HG02678 (cell line): ENCODE results near the gene RALY.
"Not testable (repeated sequence)": the region's sequence is repeated elsewhere in the genome, so short reads cannot be mapped to it uniquely, and the experiment has no call there.

ENCODE experiments used
- ATAC-seq: cut with Tn5 transposase; IDR thresholded peaks from one replicate; pipeline ENCODE4 v1.9.1; 2021; ENCODE audit warnings: mild to moderate bottlenecking, moderate library complexity; ENCODE audit not compliant: unreplicated experiment

The RALY gene

DNA sequence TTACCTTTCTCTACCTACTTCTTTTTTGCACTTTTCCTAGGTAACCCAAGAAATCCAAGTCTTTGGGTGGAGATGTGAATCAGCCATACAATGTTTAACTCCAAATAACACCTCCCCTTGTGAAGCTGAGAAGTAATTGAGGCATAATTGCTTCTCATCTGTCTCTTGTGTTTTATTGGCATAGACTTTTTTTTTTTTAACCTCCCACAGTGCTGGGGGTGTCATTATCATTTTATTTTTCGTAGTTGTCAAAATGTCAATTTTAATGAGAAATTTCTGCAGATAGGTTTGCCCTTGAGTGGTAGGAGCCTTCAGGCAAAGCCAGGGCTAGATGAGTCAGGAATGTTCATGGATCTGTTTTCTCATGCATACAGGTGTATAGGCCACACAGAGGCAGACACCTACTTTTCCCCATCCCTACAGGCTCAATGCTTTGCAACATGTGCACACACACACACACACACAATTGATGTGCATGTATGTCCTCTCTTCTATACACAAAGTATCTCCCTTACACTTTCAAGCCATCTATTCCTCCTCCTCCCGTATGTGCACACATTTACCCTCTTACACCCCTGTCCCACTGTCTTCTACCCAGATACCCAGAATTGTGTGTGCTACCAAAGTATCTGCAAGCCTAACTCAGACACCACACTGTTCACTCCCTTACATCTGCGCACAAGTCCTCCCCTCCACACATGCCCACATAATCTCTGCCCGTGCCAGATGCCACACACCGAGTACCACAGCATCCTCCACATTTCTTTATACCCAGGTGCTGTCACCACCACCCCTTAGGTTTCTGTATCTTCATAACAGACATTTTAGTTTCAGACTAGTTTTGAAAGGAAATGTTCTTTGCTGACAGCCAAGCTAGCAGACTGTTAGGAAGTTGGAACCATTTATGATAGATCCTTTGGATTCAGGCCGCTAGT lies 22.0 kb downstream of the RALY start:
- no peak for ATAC-seq

DNA sequence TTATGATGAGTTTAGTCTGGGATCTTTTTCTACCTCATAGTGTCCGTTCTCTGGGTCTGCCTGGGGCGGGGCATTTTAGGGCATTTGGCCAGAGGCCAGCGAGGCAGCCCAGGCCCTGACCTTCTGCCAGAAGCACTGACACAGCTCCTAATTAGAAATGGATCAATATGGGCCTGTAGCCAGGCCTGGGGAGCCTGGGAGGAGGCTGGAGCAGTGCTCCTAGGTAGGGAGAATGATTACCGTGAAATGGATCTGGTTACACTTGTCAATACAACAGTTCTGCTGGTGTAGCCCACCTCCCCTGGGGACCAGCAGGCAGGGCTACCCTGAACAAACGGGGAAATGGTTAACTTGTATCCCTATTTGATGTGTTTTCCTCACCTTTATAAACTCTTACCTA lies 23.0 kb downstream of the RALY start:
- no peak for ATAC-seq

GRCh38 chr20:34017610-34018009 lies 23.9 kb downstream of the RALY start:
- ATAC-seq = no peak

- no peak for ATAC-seq
These were observed 24.5 kb downstream of the RALY start for GRCh38 chr20:34018166-34018565.

DNA sequence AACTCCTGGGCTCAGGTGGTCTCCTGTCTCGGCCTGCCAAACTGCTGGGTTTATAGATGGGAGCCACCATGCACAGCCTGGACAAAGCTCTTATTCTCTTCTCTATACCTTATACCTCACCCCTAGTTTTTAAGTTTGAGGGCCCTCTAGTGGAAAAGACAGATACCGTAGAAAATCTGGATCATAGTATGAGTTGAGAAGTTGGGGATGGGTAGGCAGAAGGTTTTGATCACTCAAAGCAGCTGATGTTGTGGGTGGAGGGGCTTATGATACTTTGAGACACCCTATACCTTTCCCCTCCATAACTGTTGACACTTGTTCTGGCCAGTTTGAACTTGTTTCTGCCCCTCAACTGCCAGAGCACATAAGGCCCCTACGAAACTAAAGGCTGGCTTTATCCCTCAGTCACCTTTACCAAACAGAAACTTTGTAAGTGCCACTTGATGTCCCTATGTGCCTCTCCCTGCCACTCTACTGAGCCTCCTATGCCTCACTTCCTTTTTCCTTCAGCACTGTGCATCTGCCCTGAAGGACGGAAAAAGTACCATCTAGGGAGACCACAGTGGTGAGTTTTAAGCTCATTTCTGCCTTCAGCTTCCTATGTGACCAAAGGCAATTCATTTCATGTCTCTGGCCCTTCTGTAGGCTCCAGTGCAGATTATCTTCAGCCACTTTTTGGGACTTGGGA lies 28.6 kb downstream of the RALY start:
- peak; percentile 66 for ATAC-seq

DNA sequence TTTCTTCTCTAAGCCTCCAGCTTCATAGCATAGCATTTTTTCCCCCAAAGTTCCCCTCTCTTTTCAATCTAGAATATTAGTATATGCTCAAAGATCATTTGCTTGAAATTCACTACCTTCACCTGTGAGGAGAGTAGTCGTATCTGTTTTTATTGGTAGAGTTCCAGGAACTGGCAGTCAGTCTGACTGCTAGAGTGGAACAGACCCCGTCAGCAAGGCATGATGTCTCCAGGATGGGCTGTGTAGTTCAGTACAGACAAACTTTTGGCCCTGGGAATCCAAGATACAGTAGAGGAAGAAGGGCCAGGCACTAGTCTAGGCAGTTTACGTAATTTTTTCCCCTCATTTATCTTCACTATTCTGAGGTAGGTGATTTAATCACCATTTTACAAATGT lies 29.1 kb downstream of the RALY start:
- ATAC-seq = no peak

DNA sequence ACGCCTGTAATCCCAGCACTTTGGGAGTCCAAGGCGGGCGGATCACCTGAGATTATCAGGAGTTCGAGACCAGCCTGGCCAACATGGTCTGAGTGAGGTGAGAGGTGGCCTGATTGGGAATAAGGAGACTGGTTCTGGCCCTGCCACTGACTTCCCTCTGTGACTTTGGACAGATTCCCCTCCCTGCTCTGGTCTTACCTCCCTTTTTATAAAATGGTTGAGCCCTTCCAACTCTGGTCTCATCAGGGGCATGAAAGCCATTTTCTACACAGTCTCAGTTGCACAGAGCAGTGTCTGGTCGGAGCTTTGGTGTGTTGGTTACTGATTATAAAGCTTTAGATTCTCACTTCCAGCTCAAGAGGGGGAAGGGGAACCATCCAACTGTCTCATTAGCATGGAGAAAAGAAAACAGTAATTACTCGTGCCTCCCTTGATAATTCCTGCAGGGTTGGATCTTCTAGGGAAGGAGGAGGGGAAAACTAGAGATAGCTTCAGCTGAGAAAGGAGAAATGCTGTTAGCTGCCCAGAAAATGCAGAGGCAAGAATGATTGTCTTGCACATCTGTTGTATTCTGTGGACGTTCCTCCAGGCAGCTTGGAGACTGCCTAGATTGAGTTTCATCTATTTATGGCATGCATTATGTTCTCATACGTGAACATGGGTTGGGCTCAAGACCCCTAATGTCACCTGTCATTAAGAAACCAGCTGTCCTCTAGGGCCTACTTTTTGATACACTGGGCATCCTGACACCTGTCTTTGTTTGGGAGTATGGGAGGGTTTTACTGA lies 30.4 kb downstream of the RALY start:
- ATAC-seq = no peak

DNA sequence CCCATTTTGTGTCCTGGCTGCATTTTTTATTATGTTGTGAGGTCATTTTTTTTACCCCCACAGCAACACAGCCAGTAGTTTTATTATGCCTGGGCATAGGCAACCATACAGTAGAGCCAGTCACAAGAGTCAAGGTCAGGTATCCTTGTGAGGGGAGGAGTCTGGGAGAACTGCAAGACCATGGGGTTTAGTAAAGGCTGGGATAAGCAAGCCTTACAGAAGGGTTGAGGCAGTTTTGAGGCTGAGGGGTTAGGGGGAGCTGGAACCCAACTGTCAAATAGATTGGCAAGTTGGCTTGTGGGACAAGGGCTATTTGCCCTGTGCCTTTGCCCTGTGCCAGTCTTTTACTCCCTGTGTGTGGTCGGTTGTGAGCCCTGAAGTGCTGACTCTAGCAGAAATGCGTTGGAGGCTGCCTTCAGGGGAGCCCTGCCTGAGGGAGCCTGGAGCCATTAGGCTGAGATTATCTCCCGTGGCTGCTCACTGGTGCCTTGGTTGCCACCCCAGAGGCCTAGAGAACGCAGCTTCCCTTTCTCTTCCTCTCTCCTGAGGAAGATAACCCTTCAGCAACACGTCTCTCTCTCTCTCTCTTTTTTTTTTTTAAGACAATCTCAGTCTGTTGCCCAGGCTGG lies 31.1 kb downstream of the RALY start:
- ATAC-seq = no peak

DNA sequence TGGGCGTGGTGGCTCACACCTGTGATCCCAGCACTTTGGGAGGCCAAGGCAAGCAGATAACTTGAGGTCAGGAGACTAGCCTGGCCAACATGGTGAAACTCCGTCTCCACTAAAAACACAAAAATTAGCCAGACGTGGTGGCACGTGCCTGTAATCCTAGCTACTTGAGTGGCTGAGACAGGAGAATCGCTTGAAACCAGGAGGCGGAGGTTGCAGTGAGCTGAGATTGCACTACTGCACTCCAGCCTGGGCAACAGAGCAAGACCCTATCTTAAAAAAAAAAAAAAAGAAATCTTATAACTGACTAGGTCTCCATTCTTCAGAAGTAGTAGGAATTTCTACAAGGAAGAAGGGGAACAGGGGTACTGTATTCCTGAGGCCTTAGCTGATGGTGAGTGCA lies 34.3 kb downstream of the RALY start:
- not testable (repeated sequence) for ATAC-seq

- ATAC-seq = no peak
These were observed 35.7 kb downstream of the RALY start for GRCh38 chr20:34029415-34029814.

- ATAC-seq = no peak
These were observed 36.7 kb downstream of the RALY start for GRCh38 chr20:34030456-34030855.

- ATAC-seq = no peak
These were observed 40.2 kb downstream of the RALY start for GRCh38 chr20:34033903-34034302.

- no peak for ATAC-seq
These were observed 43.4 kb downstream of the RALY start for GRCh38 chr20:34037121-34037520.

- ATAC-seq = no peak
These were observed 44.1 kb downstream of the RALY start for GRCh38 chr20:34037767-34038166.

GRCh38 chr20:34040300-34040995 lies 46.7 kb downstream of the RALY start:
- ATAC-seq = no peak

- ATAC-seq = no peak
These were observed 47.5 kb downstream of the RALY start for GRCh38 chr20:34041226-34041625.

DNA sequence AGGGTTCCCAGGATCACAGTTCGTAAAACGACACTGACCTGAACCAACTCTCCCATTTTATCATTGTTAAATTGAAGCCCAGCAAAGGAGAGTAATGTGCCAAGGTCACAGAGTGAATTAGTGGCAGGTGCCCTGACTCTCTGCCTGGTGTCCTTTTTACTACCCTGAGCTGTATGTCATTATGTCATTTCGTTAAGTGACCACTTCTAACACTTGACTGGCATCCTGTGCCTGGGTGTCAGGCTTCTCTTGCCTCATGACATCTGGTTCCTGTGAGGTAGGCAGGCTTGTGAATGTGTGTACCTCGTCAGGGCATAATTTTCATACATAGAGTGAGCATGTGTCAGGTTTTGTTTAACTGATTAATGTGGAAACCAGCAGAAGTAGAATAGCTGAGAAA lies 48.6 kb downstream of the RALY start:
- no peak for ATAC-seq

GRCh38 chr20:34043025-34043424 lies 49.3 kb downstream of the RALY start:
- no peak for ATAC-seq

- no peak for ATAC-seq
These were observed 51.6 kb downstream of the RALY start for GRCh38 chr20:34045294-34045693.

- ATAC-seq = no peak
These were observed 52.4 kb downstream of the RALY start for GRCh38 chr20:34045930-34046725.
